Measurements from ENCODE around the gene TCEAL9.
"Not testable (repeated sequence)": the region's sequence is repeated elsewhere in the genome, so short reads cannot be mapped to it uniquely, and the experiment has no call there.

Gene TCEAL9

GRCh38 chrX:103376118-103376978 lies 20.0 kb downstream of the TCEAL9 start, which contains the start of gene BEX3:
Gene BEX3 (plus strand): TSS chrX:103376538. CDS start chrX:103377522, 984 bp downstream.
- peak; percentile 51 for DNase-seq

GRCh38 chrX:103376979-103377324 lies 20.6 kb downstream of the TCEAL9 start:
- peak; percentile 33 for DNase-seq

GRCh38 chrX:103378990-103379389 lies 22.7 kb downstream of the TCEAL9 start:
- peak; percentile 24 for DNase-seq

- DNase-seq, result no peak
Observed at GRCh38 chrX:103382877-103383276, 26.6 kb downstream of the TCEAL9 start.

- no peak for DNase-seq
Observed at GRCh38 chrX:103384672-103385071, 28.4 kb downstream of the TCEAL9 start.

- DNase-seq, result not testable (repeated sequence)
Observed at GRCh38 chrX:103385283-103385830, 29.1 kb downstream of the TCEAL9 start.

- DNase-seq, result no peak
Observed at GRCh38 chrX:103386332-103386731, 30.0 kb downstream of the TCEAL9 start.

GRCh38 chrX:103393487-103393886 lies 37.2 kb downstream of the TCEAL9 start:
- no peak for DNase-seq

- DNase-seq, result peak; percentile 66
Observed at GRCh38 chrX:103396186-103396585, 39.9 kb downstream of the TCEAL9 start.

- no peak for DNase-seq
Observed at GRCh38 chrX:103396660-103397059, 40.4 kb downstream of the TCEAL9 start.

- no peak for DNase-seq
Observed at GRCh38 chrX:103397707-103398106, 41.4 kb downstream of the TCEAL9 start.

GRCh38 chrX:103398421-103398864 lies 42.1 kb downstream of the TCEAL9 start:
- peak; percentile 88 for DNase-seq

GRCh38 chrX:103399744-103400143 lies 43.4 kb downstream of the TCEAL9 start:
- peak; percentile 33 for DNase-seq

GRCh38 chrX:103400931-103401330 lies 44.6 kb downstream of the TCEAL9 start:
- no peak for DNase-seq

GRCh38 chrX:103404231-103405008 lies 48.1 kb downstream of the TCEAL9 start:
- DNase-seq, result peak; percentile 80

- DNase-seq, result no peak
Observed at GRCh38 chrX:103405009-103405333, 48.7 kb downstream of the TCEAL9 start.

- DNase-seq, result no peak
Observed at GRCh38 chrX:103406256-103406655, 50.0 kb downstream of the TCEAL9 start.

- no peak for DNase-seq
Observed at GRCh38 chrX:103407776-103408175, 51.5 kb downstream of the TCEAL9 start.

All from fibroblast of skin of back (primary cell).